ENCODE results near the gene SLC2A13. TPM values are rescaled to one million over a fixed set of nuclear protein-coding genes. Genes with fewer than 3 reads are reported as not detected.

SLC2A13 gene
- total RNA-seq, 4 donors from 2014 or later: 9.2 to 15.2 (median 13.9) TPM

DNA sequence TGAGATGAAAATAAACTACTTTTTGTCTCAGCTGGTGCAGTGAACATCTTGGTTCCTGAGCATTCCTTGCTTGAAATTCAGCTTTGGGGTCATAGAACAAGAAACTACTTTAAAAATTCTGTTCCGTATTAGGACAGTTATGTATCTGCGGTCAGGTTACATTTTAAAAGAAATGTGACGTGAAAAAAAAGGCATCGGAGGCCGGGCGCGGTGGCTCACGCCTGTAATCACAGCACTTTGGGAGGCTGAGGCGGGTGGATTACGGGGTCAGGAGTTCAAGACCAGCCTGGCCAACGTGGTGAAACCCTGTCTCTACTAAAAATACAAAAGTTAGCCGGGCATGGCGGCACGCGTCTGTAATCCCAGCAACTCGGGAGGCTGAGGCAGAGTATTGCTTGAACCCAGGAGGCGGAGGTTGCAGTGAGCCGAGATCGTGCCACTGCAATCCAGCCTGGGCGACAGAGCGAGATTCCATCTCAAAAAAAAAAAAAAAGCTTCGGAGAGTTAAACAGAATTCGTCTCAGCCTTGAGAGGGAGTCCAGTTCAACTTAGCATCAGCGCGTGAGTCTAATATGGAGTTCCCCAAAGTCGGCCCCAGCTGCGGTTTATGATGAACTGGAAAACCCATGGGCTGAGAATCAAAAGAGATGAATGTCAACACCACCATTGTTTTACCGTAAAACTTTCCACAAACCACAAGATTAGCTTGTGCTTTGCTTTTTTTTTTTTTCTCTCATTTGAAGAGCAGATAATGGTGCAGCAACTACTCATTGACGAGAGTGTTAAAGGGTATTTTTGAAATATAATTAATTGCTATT, 2.1 kb upstream of the SLC2A13 start:
- WGBS, 2 donors: 82 to 83% methylated on average over 29 of the region's 29 CpGs
- no peak overlapping the region for H3K4me3 ChIP-seq (ENCODE audit: low read depth, poor library complexity, severe bottlenecking)
- TF ChIP-seq, protein P1, sequence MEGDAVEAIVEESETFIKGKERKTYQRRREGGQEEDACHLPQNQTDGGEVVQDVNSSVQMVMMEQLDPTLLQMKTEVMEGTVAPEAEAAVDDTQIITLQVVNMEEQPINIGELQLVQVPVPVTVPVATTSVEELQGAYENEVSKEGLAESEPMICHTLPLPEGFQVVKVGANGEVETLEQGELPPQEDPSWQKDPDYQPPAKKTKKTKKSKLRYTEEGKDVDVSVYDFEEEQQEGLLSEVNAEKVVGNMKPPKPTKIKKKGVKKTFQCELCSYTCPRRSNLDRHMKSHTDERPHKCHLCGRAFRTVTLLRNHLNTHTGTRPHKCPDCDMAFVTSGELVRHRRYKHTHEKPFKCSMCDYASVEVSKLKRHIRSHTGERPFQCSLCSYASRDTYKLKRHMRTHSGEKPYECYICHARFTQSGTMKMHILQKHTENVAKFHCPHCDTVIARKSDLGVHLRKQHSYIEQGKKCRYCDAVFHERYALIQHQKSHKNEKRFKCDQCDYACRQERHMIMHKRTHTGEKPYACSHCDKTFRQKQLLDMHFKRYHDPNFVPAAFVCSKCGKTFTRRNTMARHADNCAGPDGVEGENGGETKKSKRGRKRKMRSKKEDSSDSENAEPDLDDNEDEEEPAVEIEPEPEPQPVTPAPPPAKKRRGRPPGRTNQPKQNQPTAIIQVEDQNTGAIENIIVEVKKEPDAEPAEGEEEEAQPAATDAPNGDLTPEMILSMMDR (IDR thresholded peaks at IDR 0.05): no peak
- TF ChIP-seq POLR2A (IDR thresholded peaks at IDR 0.05): no peak
- intact Hi-C loops (cut with DNase I; ENCODE audit: low total_unique reads): loop anchor here (5.0 to 10.0 kb wide), 2 partner anchors 93 to 346 kb away; no protein-coding TSS in a partner anchor
- no peak for DNase-seq (ENCODE audit: low spot score in 2 of 2)

DNA sequence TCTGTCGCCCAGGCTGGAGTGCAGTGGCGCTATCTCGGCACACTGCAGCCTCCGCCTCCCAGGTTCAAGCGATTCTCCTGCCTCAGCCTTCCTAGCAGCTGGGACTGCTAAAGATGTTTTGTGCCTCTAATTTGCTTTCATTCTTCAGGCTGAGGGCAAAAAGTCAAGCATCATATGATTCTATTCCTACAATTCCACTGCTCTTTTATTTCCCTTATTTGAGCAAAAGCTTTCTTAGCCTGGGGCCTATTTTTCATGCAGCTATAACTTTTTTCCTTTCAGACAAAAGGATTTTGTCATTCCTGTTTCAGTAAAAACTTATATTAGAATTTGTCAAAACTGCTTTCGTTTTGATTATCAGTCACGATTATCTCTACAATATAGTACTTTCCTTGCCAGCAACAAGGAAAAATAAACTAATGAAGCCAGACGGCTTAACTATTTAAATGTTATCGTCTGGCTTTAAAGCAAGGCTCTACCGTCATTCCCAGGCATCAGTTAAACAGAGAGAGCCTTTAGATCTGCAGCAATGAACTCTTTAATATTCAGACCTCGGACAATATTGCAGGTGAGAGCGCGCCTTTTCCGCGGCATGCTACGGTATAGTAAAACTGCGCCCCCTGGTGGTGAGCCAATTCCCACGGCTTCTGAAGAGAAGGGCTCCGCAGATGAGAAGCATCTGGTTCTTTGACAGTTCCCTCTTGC, 1.4 kb upstream of the SLC2A13 start:
- DNase-seq (ENCODE audit: low spot score in 2 of 2): peak; percentile 87 to 98
- intact Hi-C loops (cut with DNase I; ENCODE audit: low total_unique reads): loop anchor here (5.0 to 10.0 kb wide), 2 partner anchors 92 to 345 kb away; no protein-coding TSS in a partner anchor
- TF ChIP-seq POLR2A (IDR thresholded peaks at IDR 0.05): no peak
- TF ChIP-seq, protein P1 (IDR thresholded peaks at IDR 0.05): peak in 1 of 3 donors; percentile 64
- H3K4me3 ChIP-seq (ENCODE audit: low read depth, poor library complexity, severe bottlenecking): no peak overlapping the region
- 13 to 16% methylated on average over 19 of the region's 19 CpGs for WGBS, 2 donors

DNA sequence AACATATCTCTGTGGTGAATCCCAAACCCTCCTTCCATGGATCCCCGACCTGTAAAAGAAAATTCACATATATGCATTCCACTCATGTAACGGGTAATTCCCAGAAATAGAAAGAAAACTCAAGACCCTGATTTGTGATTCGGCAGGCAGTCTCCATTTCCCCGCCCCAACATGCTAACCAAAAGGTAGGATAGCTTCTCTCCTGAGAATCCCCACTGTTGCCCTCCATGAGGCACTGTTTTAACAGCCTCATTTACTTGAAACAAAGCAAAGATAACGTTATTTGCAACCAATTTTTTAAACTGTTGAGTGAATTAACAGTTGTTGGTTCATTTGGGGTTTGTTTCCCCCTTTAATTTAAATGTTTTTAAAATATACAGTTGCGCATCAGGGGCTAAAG, 774 bp upstream of the SLC2A13 start:
- TF ChIP-seq, protein P1 (IDR thresholded peaks at IDR 0.05): no peak
- TF ChIP-seq POLR2A (IDR thresholded peaks at IDR 0.05): no peak
- 49 to 56% methylated on average over 6 of the region's 6 CpGs for WGBS, 2 donors
- intact Hi-C loops (cut with DNase I; ENCODE audit: low total_unique reads): loop anchor here (5.0 to 10.0 kb wide), 2 partner anchors 92 to 344 kb away; no protein-coding TSS in a partner anchor
- no peak overlapping the region for H3K4me3 ChIP-seq (ENCODE audit: low read depth, poor library complexity, severe bottlenecking)
- no peak for DNase-seq (ENCODE audit: low spot score in 2 of 2)

DNA sequence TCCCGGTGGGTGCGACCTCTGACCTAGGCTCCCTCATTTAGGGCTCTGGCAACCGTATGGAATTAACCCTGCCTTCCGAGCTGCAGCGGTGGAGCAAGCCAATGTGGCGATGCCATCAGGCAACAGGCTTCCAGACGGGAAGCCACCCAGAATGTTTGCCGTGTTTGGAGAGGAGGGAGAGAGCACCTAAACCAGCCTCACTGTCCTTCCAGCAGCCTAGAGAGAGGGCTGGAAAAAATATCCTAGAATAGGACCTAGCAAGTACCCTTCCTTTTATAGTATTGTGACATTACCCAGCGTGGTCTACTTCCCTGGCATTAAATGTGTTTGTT, 287 bp upstream of the SLC2A13 start:
- intact Hi-C loops (cut with DNase I; ENCODE audit: low total_unique reads): loop anchor here (5.0 to 10.0 kb wide), 2 partner anchors 91 to 344 kb away; no protein-coding TSS in a partner anchor
- TF ChIP-seq, protein P1 (IDR thresholded peaks at IDR 0.05): no peak
- TF ChIP-seq POLR2A (IDR thresholded peaks at IDR 0.05): no peak
- no peak for DNase-seq (ENCODE audit: low spot score in 2 of 2)
- no peak overlapping the region for H3K4me3 ChIP-seq (ENCODE audit: low read depth, poor library complexity, severe bottlenecking)
- 8 to 10% methylated on average over 4 to 9 of the region's 9 CpGs for WGBS, 2 donors

DNA sequence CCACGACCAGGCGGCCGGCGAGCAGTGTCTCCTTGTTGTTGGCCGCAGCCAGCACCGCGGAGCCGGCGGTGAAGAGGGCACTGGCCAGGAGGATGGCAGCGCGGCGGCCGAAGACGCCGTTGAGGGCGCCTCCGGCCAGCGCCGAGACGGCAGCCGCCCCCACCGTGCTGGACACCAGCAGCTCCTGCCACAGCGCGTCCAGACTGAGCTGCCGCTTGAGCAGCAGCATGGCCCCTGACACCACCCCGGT, 691 bp downstream of the SLC2A13 start:
- 0% methylated on average over 12 of the region's 26 CpGs; no CpG with 5 or more reads in 1 of the 2 donors for WGBS, 2 donors
- no peak for TF ChIP-seq POLR2A (IDR thresholded peaks at IDR 0.05)
- TF ChIP-seq, protein P1 (IDR thresholded peaks at IDR 0.05): no peak
- peak overlapping the region; percentile 88 for H3K4me3 ChIP-seq (ENCODE audit: low read depth, poor library complexity, severe bottlenecking)
- intact Hi-C loops (cut with DNase I; ENCODE audit: low total_unique reads): loop anchor here (5.0 to 10.0 kb wide), 2 partner anchors 90 to 343 kb away; no protein-coding TSS in a partner anchor
- DNase-seq (ENCODE audit: low spot score in 2 of 2): peak in 1 of 2 donors; percentile 89

All from lower leg skin (tissue), 4 donors.